Measurements from ENCODE around the gene HCFC1. TPM values are rescaled to one million over a fixed set of nuclear protein-coding genes. Genes with fewer than 3 reads are reported as not detected.

HCFC1 gene
- total and polyA plus RNA-seq, 9 of the 15 experiments (the other 6 are each of a cell fraction or from before 2014, with no cell fraction given) = 2.8 to 133 (median 17.1) TPM

DNA sequence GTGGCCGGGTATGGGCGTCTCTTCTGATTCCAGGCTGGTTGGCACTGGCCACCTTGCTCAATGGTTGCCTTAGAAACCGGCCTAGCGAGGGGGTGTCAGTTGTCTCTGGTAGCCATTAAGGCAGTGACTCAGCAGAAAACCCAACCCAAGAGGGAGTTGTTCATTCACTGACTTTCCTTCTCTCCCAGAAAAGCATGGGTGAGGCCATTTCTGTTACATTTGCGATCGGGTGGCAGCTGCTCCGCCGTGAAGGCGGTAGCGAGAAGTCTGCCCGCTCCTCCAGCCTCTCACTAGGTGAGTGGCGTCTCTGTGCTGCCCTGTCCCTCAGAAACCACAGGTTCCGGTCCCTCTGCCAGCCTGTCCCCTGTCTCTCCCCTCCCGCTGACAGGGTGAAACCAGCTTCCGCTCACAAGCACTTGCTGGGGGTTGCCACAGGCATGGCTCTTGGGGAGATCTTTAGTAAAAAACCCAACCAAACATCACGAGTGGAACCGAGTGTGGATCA, 30.6 kb upstream of the HCFC1 start (continued):
- TF ChIP-seq, protein P1, sequence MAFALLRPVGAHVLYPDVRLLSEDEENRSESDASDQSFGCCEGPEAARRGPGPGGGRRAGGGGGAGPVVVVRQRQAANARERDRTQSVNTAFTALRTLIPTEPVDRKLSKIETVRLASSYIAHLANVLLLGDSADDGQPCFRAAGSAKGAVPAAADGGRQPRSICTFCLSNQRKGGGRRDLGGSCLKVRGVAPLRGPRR (CRISPR knock-in tag; IDR thresholded peaks at IDR 0.05) = peak; percentile 70
- peak; percentile 76 for TF ChIP-seq ELF2 (CRISPR knock-in tag; IDR thresholded peaks at IDR 0.05)
- no peak for TF ChIP-seq ZNF184 (CRISPR knock-in tag; IDR thresholded peaks at IDR 0.05)
- TF ChIP-seq MIER1 (IDR thresholded peaks at IDR 0.05; ENCODE audit: low read depth) = no peak
- TF ChIP-seq, protein P2, sequence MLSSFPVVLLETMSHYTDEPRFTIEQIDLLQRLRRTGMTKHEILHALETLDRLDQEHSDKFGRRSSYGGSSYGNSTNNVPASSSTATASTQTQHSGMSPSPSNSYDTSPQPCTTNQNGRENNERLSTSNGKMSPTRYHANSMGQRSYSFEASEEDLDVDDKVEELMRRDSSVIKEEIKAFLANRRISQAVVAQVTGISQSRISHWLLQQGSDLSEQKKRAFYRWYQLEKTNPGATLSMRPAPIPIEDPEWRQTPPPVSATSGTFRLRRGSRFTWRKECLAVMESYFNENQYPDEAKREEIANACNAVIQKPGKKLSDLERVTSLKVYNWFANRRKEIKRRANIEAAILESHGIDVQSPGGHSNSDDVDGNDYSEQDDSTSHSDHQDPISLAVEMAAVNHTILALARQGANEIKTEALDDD (IDR thresholded peaks at IDR 0.05) = no peak
- peak; percentile 76 for TF ChIP-seq ETV1 (tag; conservative IDR thresholded peaks at IDR 0.05; ENCODE audit: low read depth)
- TF ChIP-seq XRCC5 (IDR thresholded peaks at IDR 0.05; ENCODE audit: low read depth, low read length) = no peak
- no peak for TF ChIP-seq BRCA1 (IDR thresholded peaks at IDR 0.05)
- no peak for TF ChIP-seq BRCA1 (CRISPR knock-in tag; IDR thresholded peaks at IDR 0.05)
- TF ChIP-seq RB1 (IDR thresholded peaks at IDR 0.05; ENCODE audit: low read depth) = no peak
- TF ChIP-seq ZNF23 (CRISPR knock-in tag; IDR thresholded peaks at IDR 0.05) = no peak
- TF ChIP-seq CREM (IDR thresholded peaks at IDR 0.05; ENCODE audit: low read depth) = no peak
- TF ChIP-seq SMAD1 (IDR thresholded peaks at IDR 0.05; ENCODE audit: low read depth, low read length, partially characterized antibody) = no peak
- no peak for TF ChIP-seq SPI1 (IDR thresholded peaks at IDR 0.05; ENCODE audit: borderline replicate concordance, low read depth, low read length)
- TF ChIP-seq TGIF2 (CRISPR knock-in tag; IDR thresholded peaks at IDR 0.05) = no peak
- peak; percentile 8 for TF ChIP-seq MEIS2 (IDR thresholded peaks at IDR 0.05; ENCODE audit: partially characterized antibody)
- TF ChIP-seq MEF2A (IDR thresholded peaks at IDR 0.05; ENCODE audit: control insufficient read depth, low read depth, low read length) = no peak
- peak; percentile 68; the same call in 1 of the 2 replicates for TF ChIP-seq ZFP1 (CRISPR knock-in tag; IDR thresholded peaks at IDR 0.05)
- TF ChIP-seq GTF2A2 (tag; IDR thresholded peaks at IDR 0.05) = peak; percentile 82
- TF ChIP-seq, protein P3, sequence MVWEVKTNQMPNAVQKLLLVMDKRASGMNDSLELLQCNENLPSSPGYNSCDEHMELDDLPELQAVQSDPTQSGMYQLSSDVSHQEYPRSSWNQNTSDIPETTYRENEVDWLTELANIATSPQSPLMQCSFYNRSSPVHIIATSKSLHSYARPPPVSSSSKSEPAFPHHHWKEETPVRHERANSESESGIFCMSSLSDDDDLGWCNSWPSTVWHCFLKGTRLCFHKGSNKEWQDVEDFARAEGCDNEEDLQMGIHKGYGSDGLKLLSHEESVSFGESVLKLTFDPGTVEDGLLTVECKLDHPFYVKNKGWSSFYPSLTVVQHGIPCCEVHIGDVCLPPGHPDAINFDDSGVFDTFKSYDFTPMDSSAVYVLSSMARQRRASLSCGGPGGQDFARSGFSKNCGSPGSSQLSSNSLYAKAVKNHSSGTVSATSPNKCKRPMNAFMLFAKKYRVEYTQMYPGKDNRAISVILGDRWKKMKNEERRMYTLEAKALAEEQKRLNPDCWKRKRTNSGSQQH (CRISPR knock-in tag; IDR thresholded peaks at IDR 0.05) = peak; percentile 80; the same call in 1 of the 2 replicates
- TF ChIP-seq, protein P4, sequence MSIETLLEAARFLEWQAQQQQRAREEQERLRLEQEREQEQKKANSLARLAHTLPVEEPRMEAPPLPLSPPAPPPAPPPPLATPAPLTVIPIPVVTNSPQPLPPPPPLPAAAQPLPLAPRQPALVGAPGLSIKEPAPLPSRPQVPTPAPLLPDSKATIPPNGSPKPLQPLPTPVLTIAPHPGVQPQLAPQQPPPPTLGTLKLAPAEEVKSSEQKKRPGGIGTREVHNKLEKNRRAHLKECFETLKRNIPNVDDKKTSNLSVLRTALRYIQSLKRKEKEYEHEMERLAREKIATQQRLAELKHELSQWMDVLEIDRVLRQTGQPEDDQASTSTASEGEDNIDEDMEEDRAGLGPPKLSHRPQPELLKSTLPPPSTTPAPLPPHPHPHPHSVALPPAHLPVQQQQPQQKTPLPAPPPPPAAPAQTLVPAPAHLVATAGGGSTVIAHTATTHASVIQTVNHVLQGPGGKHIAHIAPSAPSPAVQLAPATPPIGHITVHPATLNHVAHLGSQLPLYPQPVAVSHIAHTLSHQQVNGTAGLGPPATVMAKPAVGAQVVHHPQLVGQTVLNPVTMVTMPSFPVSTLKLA (conservative IDR thresholded peaks at IDR 0.05) = no peak
- TF ChIP-seq ZBTB11 (CRISPR knock-in tag; IDR thresholded peaks at IDR 0.05) = peak in 2 of 3 experiments; percentile 44 to 89; a peak in 2 of 6 replicates
